ENCODE data around the gene MAN1A2. TPM values are rescaled to one million over a fixed set of nuclear protein-coding genes. Genes with fewer than 3 reads are reported as not detected.

The MAN1A2 gene
- polyA plus RNA-seq, 3 donors = 40.1 to 44.2 (median 41.5) TPM

DNA sequence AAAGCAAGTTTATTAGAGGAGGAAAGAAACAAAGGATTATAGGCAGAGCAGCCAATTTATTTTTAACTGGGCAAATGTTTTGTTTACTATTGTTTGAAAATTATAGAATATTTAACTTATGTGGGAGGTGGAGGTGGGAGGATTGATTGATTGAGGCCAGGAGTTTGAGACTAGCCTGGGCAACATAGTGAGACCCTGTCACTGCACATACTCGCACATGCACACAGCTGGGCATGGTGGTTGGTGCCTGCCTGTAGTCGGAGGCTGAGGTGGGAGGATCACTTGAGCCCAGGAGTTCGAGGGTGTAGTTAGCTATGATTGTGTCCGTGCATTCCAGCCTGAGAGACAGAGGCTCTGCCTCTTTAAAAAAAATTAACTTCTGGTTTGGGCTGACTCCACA lies 6.7 kb downstream of the MAN1A2 start:
- DNase-seq (ENCODE audit: extremely low read depth in 1 of 11, low read depth in 9 of 11, low spot score in 4 of 11) = no peak

DNA sequence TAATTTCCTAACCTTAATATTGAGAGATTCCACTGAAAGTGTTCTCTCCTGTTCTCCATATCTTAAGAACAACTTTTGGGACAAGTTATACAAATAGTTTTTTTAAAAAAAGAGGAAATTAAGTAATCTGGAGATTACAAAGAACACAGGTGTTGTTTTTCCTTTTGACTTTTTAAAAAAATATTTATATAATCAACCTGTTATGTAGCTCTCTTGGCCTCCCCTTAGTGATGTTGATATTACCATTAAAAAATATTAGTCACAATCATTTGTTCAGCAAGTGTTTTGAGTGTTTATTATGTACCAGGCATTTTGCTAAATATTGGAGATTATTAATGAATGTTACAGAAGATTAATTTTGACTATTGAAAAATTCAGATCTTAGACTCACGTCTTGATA lies 8.1 kb downstream of the MAN1A2 start:
- DNase-seq (ENCODE audit: extremely low read depth in 1 of 11, low read depth in 9 of 11, low spot score in 4 of 11) = no peak

DNA sequence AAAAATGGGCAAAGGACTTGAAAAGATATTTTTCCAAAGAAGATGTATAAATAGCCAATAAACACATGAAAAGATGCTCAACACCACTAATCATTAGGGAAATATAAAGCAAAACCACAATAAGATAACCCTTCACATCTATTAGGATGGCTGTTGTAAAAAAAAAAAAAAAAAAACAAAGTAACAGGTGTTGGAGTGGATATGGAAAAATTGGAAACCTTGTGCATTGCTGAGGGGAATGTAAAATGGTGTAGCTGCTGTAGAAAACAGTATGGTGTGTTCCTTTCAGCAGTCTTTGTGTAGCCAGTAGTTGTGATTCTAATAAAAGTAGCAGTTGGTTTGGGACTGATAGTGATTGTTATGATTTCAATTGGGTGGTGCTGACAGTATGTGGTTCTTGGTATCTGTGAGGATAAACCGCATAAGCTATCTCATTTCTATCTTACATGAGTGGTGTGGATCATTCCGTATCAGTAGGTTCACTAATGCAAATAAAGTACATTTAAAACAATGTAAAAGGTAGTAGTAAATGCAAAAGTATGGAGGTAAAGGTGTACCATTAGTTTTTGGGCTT lies 19.9 kb downstream of the MAN1A2 start:
- DNase-seq (ENCODE audit: extremely low read depth in 1 of 11, low read depth in 9 of 11, low spot score in 4 of 11) = no peak

DNA sequence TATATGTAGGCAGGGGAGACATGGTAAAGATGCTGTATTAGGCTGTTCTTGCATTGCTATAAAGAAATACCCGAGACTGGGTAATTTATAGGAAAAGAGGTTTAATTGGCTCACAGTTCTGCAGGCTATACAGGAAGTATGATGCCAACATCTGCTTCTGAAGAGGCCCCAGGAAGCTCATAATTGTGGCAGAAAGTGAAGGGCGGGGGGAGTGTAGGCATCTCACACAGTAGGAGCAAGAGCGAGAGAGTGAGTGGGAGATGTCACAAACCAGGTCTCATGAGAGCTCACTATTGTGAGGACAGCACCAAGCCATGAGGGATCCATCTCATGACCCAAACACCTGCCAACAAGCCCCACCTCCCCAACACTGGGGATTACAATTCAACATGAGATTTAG lies 21.1 kb downstream of the MAN1A2 start:
- no peak for DNase-seq (ENCODE audit: extremely low read depth in 1 of 11, low read depth in 9 of 11, low spot score in 4 of 11)

DNA sequence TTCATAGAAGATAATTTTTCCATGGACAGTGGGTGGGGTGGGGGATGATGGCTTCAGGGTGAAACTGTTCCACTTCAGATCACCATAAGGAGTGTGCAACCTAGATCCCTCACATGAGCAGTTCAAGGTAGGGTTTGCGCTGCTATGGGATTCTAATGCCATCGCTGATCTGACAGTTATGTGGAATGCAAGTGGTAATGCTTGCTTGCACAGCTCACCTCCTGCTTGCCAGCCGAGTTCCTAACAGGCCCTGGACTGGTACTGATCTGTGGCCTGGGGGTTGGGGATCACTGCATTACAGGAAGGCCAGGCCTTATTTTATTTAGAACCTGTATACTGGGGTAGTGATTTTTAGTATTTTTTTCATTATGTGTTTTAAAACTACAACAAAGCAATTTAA lies 22.0 kb downstream of the MAN1A2 start:
- no peak for DNase-seq (ENCODE audit: extremely low read depth in 1 of 11, low read depth in 9 of 11, low spot score in 4 of 11)

DNA sequence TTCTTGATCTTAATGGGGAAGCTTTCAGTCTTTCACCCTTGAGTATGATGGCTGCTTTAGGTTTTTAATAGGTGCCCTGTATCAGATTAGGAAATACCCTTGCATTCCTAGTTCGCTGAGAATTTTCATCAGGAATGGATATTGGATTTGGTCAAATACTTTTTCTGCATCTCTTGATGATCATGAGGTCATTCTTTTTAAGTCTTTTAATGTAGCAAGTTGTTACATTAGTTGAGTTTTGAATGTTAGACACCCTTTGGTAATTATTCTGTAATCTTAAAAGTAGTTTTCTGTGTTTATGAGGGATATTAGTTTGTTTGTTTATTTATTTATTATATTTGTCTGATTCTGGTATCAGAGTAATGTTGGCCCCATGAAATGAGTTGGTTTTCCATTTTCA lies 22.5 kb downstream of the MAN1A2 start:
- DNase-seq (ENCODE audit: extremely low read depth in 1 of 11, low read depth in 9 of 11, low spot score in 4 of 11) = no peak

DNA sequence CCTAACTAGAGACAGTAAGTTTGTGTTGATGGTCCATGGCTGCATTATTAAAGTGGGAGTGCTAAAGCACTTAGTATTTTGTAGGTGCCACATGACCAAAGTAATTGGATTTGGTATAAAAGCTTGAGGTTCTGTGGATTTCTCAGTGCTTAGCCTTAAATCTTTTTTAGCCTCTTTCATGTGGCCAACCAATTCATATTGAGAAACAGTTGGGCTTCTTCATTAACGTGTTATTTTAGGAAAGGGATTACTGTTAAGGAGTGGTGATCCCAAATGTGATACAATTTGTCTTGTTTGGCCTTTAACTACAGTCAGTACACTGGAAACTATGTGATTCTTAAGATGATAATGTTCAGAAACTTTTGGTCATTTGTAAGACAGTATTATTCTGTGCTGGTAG lies 25.5 kb downstream of the MAN1A2 start:
- DNase-seq (ENCODE audit: extremely low read depth in 1 of 11, low read depth in 9 of 11, low spot score in 4 of 11) = no peak

DNA sequence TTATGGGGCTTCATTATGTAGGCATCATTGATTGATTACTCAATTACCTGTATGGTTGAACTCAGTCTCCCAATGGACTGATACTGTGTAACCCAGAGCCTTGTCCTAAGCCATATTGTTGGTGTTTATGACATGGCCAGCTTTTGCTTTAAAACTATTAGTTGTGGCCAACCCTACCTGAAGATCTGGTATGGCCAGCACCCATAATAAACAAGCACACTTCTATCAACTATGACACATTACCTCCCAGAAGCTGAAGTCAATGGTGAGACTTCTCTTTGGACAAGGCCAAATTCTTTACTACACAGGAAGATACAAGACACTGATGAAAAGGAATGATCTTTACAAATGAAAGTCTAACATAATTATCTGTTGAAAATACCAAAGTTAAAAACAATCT lies 28.8 kb downstream of the MAN1A2 start:
- no peak for DNase-seq (ENCODE audit: extremely low read depth in 1 of 11, low read depth in 9 of 11, low spot score in 4 of 11)

DNA sequence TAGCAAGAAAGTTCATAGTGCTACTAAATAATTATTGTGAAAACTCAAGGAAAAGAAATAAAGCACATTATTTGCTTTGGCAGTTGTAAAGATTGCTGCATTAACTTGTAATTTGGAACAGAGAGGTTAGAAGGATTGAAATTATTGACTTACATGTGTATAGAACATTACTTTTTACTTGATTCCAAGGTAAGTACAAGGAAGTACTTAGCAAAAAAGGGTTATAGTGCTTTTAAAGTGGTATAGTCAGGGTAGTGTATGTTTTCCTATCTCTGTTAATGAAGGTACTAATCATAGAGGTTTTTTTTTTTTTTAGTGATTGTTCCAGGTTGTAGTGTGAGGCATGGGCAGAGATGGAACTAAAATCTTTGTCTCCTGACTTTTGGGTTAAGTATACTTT lies 29.4 kb downstream of the MAN1A2 start:
- DNase-seq (ENCODE audit: extremely low read depth in 1 of 11, low read depth in 9 of 11, low spot score in 4 of 11) = no peak

DNA sequence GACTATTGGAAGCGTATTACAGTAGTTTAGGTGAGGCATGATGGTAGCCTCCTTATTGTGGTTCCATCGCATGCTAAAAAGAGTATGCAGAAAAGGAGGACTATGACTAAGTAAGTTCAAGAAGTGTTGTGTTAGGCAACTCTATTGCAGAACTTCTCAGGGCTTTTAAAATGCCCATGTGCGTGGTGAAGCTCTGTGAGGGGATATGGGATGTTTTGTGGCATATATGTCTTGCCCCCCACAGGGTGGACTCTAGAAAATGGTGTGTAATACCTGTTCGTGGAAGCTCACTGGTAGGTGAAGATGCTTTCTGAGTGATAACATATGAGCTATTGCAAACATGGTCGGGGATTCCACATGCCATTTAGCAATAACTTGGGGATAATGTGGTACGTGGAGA lies 31.7 kb downstream of the MAN1A2 start:
- DNase-seq (ENCODE audit: extremely low read depth in 1 of 11, low read depth in 9 of 11, low spot score in 4 of 11) = no peak

DNA sequence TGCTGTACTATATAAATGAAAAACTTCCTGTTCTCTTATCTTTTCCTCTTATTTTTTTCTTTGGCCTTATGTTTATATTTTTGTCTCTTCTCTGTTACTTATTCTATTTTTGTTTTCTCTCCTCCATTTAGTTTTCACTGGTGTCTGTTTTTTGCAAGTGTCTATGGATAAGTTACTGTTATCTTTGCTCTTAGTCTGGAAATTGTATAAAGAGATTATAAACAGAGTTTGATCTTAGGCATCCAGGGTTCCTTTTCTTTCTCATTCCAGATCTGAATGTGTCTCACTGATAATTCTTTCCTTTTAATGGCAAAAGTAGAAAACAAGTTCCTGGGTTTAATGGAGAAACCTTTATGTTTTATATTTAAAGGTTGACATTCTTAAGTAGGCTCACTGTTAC lies 34.5 kb downstream of the MAN1A2 start:
- no peak for DNase-seq (ENCODE audit: extremely low read depth in 1 of 11, low read depth in 9 of 11, low spot score in 4 of 11)

DNA sequence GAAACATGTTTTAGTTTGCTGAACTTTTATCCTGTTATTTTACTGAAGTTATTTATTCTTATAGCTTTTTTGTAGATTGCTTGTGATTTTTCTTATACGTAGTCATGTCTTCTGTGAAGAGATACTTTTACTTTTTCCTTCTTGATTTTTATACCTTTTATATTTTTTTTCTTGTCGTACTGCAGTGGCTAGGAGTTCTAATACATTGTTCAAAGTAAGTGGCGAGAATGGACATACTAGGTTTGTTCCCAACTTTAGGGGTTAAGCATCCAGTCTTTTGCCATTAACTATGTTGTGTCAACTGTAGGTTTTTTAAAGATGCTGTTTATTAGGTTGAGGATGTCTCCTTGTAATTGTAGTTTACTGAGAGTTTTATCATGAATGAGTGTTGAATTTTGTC lies 36.3 kb downstream of the MAN1A2 start:
- no peak for DNase-seq (ENCODE audit: extremely low read depth in 1 of 11, low read depth in 9 of 11, low spot score in 4 of 11)

DNA sequence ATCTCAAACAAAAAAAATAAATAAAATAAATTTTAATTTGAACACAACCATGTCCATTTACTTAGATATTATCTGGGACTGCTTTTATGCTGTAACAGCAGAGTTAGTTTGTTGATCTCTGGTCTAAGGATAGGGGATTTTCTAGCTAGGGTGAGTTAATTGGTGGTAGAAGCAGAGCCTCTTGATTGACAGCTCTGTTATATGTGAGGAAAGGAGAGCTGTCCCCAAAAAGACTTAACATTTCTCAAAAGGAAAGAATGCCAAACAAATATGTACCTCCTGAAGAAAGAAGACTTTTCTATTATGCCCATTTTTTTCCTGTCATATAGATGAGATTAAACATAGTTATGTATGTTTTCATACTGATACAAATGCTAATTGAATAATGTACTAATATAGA lies 37.8 kb downstream of the MAN1A2 start:
- DNase-seq (ENCODE audit: extremely low read depth in 1 of 11, low read depth in 9 of 11, low spot score in 4 of 11) = no peak

DNA sequence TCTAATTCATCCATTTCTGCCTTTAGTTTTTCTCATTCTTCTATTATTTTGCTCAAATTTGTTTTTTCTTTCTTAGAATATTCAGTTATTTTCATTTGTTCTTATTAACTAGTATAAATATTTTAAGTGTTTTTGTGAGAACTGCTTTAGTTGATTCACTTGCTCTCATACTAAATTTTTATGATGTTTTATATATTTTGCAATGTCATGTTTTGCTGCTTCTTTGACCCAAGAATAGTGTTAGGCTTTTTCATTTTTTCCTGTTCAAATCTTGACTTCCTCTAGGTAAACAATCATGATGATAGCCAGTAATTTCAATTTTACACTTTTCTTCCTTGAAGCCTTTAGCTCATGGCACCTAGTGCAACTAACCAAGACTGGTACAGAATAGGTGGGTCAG lies 45.2 kb downstream of the MAN1A2 start:
- no peak for DNase-seq (ENCODE audit: extremely low read depth in 1 of 11, low read depth in 9 of 11, low spot score in 4 of 11)

DNA sequence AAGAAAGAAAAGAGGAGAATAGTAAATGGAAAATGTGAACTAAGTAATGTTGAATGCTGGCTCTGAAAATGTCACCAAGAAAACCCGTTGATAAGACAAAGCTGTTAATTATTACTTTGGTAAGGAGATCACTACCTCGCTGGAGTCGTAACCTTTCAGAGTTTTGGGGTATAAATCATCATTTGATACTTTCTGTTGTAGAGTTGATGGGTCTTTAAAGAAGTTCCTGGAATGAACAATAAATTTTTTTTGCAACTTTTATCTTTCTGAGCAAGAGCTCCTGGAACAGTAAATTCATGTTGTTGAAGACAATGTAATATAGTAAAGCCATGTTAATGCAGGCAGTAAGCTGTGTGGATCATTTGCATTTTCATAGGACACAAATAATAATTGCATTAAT lies 46.2 kb downstream of the MAN1A2 start:
- DNase-seq (ENCODE audit: extremely low read depth in 1 of 11, low read depth in 9 of 11, low spot score in 4 of 11) = no peak

DNA sequence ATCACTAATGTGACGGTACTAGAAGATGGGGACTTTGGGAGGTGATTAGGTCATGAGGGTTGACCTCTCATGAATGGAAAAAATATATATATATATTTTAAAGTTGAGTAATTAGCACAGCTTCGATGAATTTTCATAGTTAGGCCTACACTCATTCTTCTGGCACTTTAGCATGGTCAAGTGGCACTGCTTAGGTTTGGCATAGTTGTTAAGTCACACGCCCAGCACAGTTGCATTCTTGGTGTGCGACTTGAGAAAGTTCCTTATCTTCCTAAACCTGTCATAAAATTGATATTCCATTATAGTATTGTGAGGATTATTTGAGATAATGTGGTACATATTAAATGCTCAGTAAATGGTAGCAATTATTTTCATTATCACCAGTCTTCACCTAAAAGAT lies 47.7 kb downstream of the MAN1A2 start:
- DNase-seq (ENCODE audit: extremely low read depth in 1 of 11, low read depth in 9 of 11, low spot score in 4 of 11) = no peak

DNA sequence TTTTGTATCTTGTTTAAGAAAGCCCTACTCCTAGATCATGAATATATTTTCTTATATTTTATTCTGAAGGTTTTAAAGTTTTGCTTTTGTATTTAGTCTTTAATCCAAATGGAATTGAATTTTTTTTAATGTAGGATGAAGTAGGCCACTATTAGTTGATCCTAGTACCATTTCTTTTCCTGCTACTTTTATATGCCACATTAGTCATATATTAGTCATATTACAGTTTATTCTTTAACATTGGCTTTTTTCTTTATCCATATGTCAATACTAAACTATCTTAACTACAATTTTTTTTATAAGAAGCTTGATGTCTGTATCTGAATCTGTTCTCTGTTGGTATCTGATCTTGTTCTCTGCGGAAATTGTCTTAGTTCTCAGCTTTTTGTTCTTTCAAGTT lies 48.8 kb downstream of the MAN1A2 start:
- DNase-seq (ENCODE audit: extremely low read depth in 1 of 11, low read depth in 9 of 11, low spot score in 4 of 11) = no peak

DNA sequence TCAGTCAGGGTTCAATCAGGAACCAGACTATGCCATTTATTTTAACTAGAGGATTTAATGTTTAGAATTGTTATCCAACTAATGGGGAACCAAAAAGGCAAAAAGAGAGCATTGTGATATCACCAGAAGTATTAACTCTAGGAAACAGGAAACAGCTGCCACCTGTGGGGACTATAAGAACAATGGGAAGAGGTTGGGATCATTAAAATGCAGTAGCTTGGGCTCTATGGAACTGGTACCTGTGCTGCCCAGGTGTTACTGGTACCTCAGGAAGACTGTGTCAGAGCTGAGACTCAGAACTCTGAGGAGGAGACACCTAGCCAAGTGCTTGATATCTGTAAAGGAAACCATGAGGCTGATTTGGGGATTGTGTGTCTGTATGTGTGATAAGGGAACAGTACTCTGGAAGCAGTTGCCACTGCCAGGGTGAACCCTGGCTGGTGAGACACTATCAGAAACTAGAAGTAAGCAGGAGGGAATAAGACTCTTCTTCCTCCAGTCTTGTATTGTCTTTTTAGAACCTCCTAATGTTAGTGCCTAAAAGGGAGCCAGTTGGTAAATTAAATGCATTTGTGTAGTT lies 49.4 kb downstream of the MAN1A2 start:
- no peak for DNase-seq (ENCODE audit: extremely low read depth in 1 of 11, low read depth in 9 of 11, low spot score in 4 of 11)

DNA sequence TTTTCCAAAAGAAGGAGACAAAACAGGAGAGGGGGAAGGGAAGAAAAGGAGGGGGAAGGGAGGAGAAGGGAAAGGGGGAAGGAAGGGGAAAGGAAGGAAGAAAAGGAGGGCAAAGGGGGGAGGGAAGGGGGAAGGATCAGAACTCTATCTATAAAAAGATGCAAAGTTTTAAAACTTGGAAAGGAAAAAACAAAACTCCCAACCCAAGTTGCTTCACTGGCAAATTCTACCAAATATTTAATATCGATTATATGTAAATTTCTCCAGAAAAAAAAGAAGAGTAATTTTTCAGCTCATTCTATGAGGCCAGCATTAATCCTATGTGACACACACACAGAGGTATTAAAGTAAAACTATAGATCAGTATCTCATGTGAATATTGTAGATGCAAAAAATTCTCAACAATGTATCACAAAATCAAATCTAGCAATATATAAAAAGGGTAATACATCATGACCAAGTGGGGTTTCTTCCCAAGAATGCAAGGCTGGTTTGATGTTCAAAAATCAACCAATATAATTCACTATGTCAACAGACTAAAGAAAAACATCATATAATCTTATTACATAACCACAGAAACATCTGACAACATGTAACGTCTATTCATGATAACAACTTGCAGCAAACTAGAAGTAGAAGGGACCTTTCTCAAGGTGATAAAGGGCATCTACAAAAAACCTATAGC lies 57.9 kb downstream of the MAN1A2 start:
- no peak for DNase-seq (ENCODE audit: extremely low read depth in 1 of 11, low read depth in 9 of 11, low spot score in 4 of 11)

DNA sequence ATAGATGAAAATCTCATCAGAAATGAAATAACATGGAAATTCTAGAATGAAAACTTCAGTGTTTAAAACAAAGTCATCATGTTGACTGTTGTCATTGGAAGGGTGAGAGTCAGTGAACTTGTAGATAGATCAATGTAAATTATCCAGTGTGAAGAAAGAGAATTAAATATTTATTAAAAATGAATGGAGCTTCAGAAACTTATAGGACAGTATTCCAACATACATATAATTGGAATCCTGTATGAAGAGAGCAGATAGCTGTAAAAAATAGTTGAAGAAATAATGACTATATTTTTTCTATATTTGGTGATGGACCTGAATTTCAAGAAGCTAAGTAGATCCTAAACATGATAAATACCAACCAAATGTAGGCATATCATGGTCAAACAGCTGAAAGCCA lies 60.0 kb downstream of the MAN1A2 start:
- no peak for DNase-seq (ENCODE audit: extremely low read depth in 1 of 11, low read depth in 9 of 11, low spot score in 4 of 11)

DNA sequence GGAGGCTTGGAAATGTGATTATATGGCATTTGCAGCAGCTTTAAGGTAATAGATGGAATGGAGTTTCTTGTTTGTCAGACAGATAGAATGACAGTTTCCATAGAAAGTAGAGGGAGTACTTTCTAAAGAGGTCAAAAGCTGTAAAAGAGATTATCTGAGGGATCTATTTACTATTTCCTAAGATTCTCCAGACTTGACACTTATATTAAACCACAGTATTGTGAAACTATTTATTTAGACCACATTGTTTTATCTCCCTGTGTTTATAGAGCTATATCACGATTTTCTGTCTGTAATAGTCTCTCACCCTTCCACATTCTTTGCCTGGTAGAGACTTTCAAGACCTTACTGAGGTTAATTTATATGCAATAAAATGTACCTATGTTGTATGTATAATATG lies 66.7 kb downstream of the MAN1A2 start:
- no peak for DNase-seq (ENCODE audit: extremely low read depth in 1 of 11, low read depth in 9 of 11, low spot score in 4 of 11)

Data from renal cortex interstitium (tissue), 11 donors.